Measurements from ENCODE around the gene VSTM2A.

VSTM2A gene

GRCh38 chr7:54560723-54561122 is 18.5 kb downstream of the VSTM2A start:
- no peak for DNase-seq
- no peak overlapping the region for H3K4me3 Mint-ChIP-seq
- peaks cover 3% of the 10 kb centered on the region for H3K9me3 Mint-ChIP-seq
- H3K27me3 Mint-ChIP-seq = no peaks in the 10 kb centered on the region
- CTCF ChIA-PET = no interaction called here
- H3K36me3 Mint-ChIP-seq = no peaks in the 10 kb centered on the region
- no peaks in the 10 kb centered on the region for H3K4me1 Mint-ChIP-seq
- no peak overlapping the region for H3K27ac Mint-ChIP-seq

GRCh38 chr7:54563329-54563916 is 21.2 kb downstream of the VSTM2A start:
- H3K36me3 Mint-ChIP-seq = no peaks in the 10 kb centered on the region
- no peak overlapping the region for H3K27ac Mint-ChIP-seq
- no peaks in the 10 kb centered on the region for H3K27me3 Mint-ChIP-seq
- H3K4me3 Mint-ChIP-seq = no peak overlapping the region
- CTCF ChIA-PET = no interaction called here
- DNase-seq = no peak
- peaks cover 5% of the 10 kb centered on the region for H3K9me3 Mint-ChIP-seq
- H3K4me1 Mint-ChIP-seq = no peaks in the 10 kb centered on the region

GRCh38 chr7:54565432-54565831 is 23.3 kb downstream of the VSTM2A start:
- DNase-seq = no peak
- H3K4me3 Mint-ChIP-seq = no peak overlapping the region
- no peak overlapping the region for H3K27ac Mint-ChIP-seq
- H3K4me1 Mint-ChIP-seq = no peaks in the 10 kb centered on the region
- H3K27me3 Mint-ChIP-seq = no peaks in the 10 kb centered on the region
- H3K36me3 Mint-ChIP-seq = no peaks in the 10 kb centered on the region
- H3K9me3 Mint-ChIP-seq = peaks cover 7% of the 10 kb centered on the region
- CTCF ChIA-PET = no interaction called here

GRCh38 chr7:54581511-54581910 is 39.3 kb downstream of the VSTM2A start:
- H3K4me3 Mint-ChIP-seq = no peak overlapping the region
- H3K4me1 Mint-ChIP-seq = no peaks in the 10 kb centered on the region
- CTCF ChIA-PET = no interaction called here
- no peaks in the 10 kb centered on the region for H3K27me3 Mint-ChIP-seq
- no peaks in the 10 kb centered on the region for H3K9me3 Mint-ChIP-seq
- H3K27ac Mint-ChIP-seq = no peak overlapping the region
- no peak for DNase-seq
- no peaks in the 10 kb centered on the region for H3K36me3 Mint-ChIP-seq

GRCh38 chr7:54591404-54592386 is 49.5 kb downstream of the VSTM2A start:
- CTCF ChIA-PET = no interaction called here
- H3K4me3 Mint-ChIP-seq = no peak overlapping the region
- H3K27me3 Mint-ChIP-seq = no peaks in the 10 kb centered on the region
- H3K36me3 Mint-ChIP-seq = no peaks in the 10 kb centered on the region
- no peaks in the 10 kb centered on the region for H3K4me1 Mint-ChIP-seq
- DNase-seq = no peak
- peaks cover 9% of the 10 kb centered on the region for H3K9me3 Mint-ChIP-seq
- no peak overlapping the region for H3K27ac Mint-ChIP-seq

GRCh38 chr7:54596747-54597146 is 54.6 kb downstream of the VSTM2A start:
- Mint-ChIP-seq H3K36me3 (no peaks in the 10 kb centered on the region), H3K27me3 (no peaks in the 10 kb centered on the region), H3K9me3 (peaks cover 18% of the 10 kb centered on the region), H3K27ac (no peak overlapping the region), H3K4me1 (no peaks in the 10 kb centered on the region), H3K4me3 (no peak overlapping the region)
- DNase-seq = no peak
- CTCF ChIA-PET = no interaction called here

GRCh38 chr7:54615537-54615936 is 73.4 kb downstream of the VSTM2A start:
- H3K4me3 Mint-ChIP-seq = no peak overlapping the region
- no peaks in the 10 kb centered on the region for H3K9me3 Mint-ChIP-seq
- H3K36me3 Mint-ChIP-seq = no peaks in the 10 kb centered on the region
- CTCF ChIA-PET = no interaction called here
- no peaks in the 10 kb centered on the region for H3K4me1 Mint-ChIP-seq
- H3K27ac Mint-ChIP-seq = no peak overlapping the region
- no peak for DNase-seq
- H3K27me3 Mint-ChIP-seq = no peaks in the 10 kb centered on the region

All from activated naive CD4-positive, alpha-beta T cell treated with anti-CD3 and anti-CD28 coated beads, Interleukin-2, amount 10 ng/mL, durations not matched to agents 7 days and 5 days (primary cell).